ENCODE data around the gene CDH16. TPM values are rescaled to one million over a fixed set of nuclear protein-coding genes. Genes with fewer than 3 reads are reported as not detected.
A peak's percentile ranks its signal among the peaks of the same experiment; 100 is the strongest.

The CDH16 gene
- total and polyA plus RNA-seq, 2 of the 13 experiments (the other 11 are each of a cell fraction or from before 2014, with no cell fraction given): 2.7 to 3.9 TPM

- TF ChIP-seq ZBTB10 (CRISPR knock-in tag; IDR thresholded peaks at IDR 0.05; ENCODE audit: borderline replicate concordance) (no peak), POLR2G (IDR thresholded peaks at IDR 0.05; ENCODE audit: low read depth, low read length) (peak; percentile 67), SCMH1 (CRISPR knock-in tag; IDR thresholded peaks at IDR 0.05; ENCODE audit: borderline replicate concordance) (no peak), NPAS2 (CRISPR knock-in tag; IDR thresholded peaks at IDR 0.05; ENCODE audit: borderline replicate concordance) (no peak), ZNF670 (CRISPR knock-in tag; IDR thresholded peaks at IDR 0.05; ENCODE audit: borderline replicate concordance) (no peak), SAP130 (CRISPR knock-in tag; IDR thresholded peaks at IDR 0.05; ENCODE audit: low read depth) (peak; percentile 80), ZNF318 (CRISPR knock-in tag; IDR thresholded peaks at IDR 0.05) (peak; percentile 12; the same call in 1 of the 2 replicates), SMARCC2 (IDR thresholded peaks at IDR 0.05) (no peak), POLR2AphosphoS2 (IDR thresholded peaks at IDR 0.05; ENCODE audit: low read depth, low read length) (no peak), KDM5B (CRISPR knock-in tag; IDR thresholded peaks at IDR 0.05; ENCODE audit: borderline replicate concordance) (peak; percentile 48; the same call in 1 of the 2 replicates), ZMYM2 (CRISPR knock-in tag; IDR thresholded peaks at IDR 0.05) (no peak), ZGPAT (CRISPR knock-in tag; IDR thresholded peaks at IDR 0.05) (peak; percentile 72; the same call in 1 of the 2 replicates), CREB1 (IDR thresholded peaks at IDR 0.05) (no peak), CREB1 (CRISPR knock-in tag; IDR thresholded peaks at IDR 0.05) (no peak), SALL1 (CRISPR knock-in tag; IDR thresholded peaks at IDR 0.05) (peak; percentile 77), ZNF878 (CRISPR knock-in tag; IDR thresholded peaks at IDR 0.05) (0 out of 2 replicates have a peak, but pooled peaks have one; percentile 31), HNRNPL (IDR thresholded peaks at IDR 0.05; ENCODE audit: low read depth, low read length) (0 out of 2 replicates have a peak, but pooled peaks have one; percentile 27)
Measured at GRCh38 chr16:66961065-66961744, 42.5 kb upstream of the CDH16 start, which contains the start of gene CES3 (continued).

Measured in HepG2 (cell line).